ENCODE results near the gene RASA3. TPM values are rescaled to one million over a fixed set of nuclear protein-coding genes. Genes with fewer than 3 reads are reported as not detected.

The RASA3 gene
- total RNA-seq, 1 experiment from 2014 or later: 22.3 TPM

DNA sequence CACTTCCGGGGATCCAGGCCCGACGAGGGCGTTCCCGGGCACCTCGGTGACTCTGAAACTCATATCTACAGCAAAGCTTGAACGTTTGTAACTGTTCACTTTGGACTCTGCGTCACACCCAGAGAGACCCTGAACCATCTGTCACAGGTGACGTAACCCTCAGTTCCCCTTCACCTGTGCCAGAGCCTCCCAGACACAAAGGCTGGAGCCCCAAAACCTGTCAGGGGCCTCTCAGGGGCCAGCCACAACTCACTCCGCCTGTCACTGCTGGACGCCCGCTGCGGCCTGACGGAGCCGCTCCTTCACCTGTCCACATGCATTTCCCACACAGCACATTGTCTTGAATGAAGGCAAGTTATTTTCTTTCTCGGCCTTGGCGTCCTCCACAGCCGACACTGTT lies 8.0 kb downstream of the RASA3 start:
- Mint-ChIP-seq H3K36me3 (no peaks in the 10 kb centered on the region), H3K4me3 (no peak overlapping the region), H3K9me3 (no peaks in the 10 kb centered on the region), H3K27ac (peak overlapping the region; percentile 57), H3K27me3 (ENCODE audit: low read depth) (no peaks in the 10 kb centered on the region), H3K4me1 (peaks cover 44% of the 10 kb centered on the region)
- DNase-seq (ENCODE audit: low spot score): no peak
- ChIA-PET POLR2A (no interaction called here), CTCF (no interaction called here)
- no peak for ATAC-seq
- no peak for TF ChIP-seq GABPB1 (CRISPR knock-in tag; IDR thresholded peaks at IDR 0.05)
- TF ChIP-seq, protein P1, sequence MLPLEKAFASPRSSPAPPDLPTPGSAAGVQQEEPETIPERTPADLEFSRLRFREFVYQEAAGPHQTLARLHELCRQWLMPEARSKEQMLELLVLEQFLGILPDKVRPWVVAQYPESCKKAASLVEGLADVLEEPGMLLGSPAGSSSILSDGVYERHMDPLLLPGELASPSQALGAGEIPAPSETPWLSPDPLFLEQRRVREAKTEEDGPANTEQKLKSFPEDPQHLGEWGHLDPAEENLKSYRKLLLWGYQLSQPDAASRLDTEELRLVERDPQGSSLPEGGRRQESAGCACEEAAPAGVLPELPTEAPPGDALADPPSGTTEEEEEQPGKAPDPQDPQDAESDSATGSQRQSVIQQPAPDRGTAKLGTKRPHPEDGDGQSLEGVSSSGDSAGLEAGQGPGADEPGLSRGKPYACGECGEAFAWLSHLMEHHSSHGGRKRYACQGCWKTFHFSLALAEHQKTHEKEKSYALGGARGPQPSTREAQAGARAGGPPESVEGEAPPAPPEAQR (CRISPR knock-in tag; IDR thresholded peaks at IDR 0.05): no peak
- no peak for TF ChIP-seq OVOL2 (CRISPR knock-in tag; IDR thresholded peaks at IDR 0.05; ENCODE audit: borderline replicate concordance)

DNA sequence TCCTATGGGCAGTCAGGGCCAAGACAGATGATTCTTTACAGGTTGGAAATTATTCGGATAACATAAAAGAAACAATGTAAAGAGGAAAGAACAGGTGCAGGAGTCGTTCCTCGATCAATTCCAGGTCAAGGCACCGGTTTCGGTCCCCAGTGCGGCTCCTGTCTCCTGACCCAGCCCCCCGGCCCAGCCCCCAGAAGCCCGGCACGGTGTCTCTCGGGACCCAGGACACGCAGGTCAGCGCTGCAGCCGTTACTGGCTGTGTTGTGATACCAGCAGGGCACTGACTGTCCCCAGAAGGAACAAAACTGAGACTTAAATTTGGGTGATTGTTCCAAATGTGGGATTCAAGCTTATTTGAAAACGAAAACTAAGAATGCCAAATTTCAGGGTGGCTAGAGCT lies 8.5 kb downstream of the RASA3 start:
- H3K9me3 Mint-ChIP-seq: no peaks in the 10 kb centered on the region
- no peaks in the 10 kb centered on the region for H3K27me3 Mint-ChIP-seq (ENCODE audit: low read depth)
- TF ChIP-seq, protein P2, sequence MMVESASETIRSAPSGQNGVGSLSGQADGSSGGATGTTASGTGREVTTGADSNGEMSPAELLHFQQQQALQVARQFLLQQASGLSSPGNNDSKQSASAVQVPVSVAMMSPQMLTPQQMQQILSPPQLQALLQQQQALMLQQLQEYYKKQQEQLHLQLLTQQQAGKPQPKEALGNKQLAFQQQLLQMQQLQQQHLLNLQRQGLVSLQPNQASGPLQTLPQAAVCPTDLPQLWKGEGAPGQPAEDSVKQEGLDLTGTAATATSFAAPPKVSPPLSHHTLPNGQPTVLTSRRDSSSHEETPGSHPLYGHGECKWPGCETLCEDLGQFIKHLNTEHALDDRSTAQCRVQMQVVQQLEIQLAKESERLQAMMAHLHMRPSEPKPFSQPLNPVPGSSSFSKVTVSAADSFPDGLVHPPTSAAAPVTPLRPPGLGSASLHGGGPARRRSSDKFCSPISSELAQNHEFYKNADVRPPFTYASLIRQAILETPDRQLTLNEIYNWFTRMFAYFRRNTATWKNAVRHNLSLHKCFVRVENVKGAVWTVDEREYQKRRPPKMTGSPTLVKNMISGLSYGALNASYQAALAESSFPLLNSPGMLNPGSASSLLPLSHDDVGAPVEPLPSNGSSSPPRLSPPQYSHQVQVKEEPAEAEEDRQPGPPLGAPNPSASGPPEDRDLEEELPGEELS (CRISPR knock-in tag; IDR thresholded peaks at IDR 0.05): no peak
- TF ChIP-seq NR2C2 (CRISPR knock-in tag; IDR thresholded peaks at IDR 0.05) (no peak), SP1 (CRISPR knock-in tag; conservative IDR thresholded peaks at IDR 0.05) (no peak), FOXP1 (CRISPR knock-in tag; IDR thresholded peaks at IDR 0.05; ENCODE audit: borderline replicate concordance) (no peak), ZNF263 (CRISPR knock-in tag; IDR thresholded peaks at IDR 0.05; ENCODE audit: low read depth) (no peak), ETV6 (CRISPR knock-in tag; IDR thresholded peaks at IDR 0.05) (no peak), RORB (CRISPR knock-in tag; IDR thresholded peaks at IDR 0.05) (no peak), TEAD1 (CRISPR knock-in tag; IDR thresholded peaks at IDR 0.05) (no peak), ZNF423 (CRISPR knock-in tag; IDR thresholded peaks at IDR 0.05) (no peak), ZNF219 (CRISPR knock-in tag; IDR thresholded peaks at IDR 0.05; ENCODE audit: borderline replicate concordance) (no peak), TCF7 (CRISPR knock-in tag; IDR thresholded peaks at IDR 0.05; ENCODE audit: low read depth) (no peak), TP53 (CRISPR knock-in tag; IDR thresholded peaks at IDR 0.05) (no peak)
- TF ChIP-seq, protein P3, sequence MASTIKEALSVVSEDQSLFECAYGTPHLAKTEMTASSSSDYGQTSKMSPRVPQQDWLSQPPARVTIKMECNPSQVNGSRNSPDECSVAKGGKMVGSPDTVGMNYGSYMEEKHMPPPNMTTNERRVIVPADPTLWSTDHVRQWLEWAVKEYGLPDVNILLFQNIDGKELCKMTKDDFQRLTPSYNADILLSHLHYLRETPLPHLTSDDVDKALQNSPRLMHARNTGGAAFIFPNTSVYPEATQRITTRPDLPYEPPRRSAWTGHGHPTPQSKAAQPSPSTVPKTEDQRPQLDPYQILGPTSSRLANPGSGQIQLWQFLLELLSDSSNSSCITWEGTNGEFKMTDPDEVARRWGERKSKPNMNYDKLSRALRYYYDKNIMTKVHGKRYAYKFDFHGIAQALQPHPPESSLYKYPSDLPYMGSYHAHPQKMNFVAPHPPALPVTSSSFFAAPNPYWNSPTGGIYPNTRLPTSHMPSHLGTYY (CRISPR knock-in tag; IDR thresholded peaks at IDR 0.05): no peak
- TF ChIP-seq, protein P4, sequence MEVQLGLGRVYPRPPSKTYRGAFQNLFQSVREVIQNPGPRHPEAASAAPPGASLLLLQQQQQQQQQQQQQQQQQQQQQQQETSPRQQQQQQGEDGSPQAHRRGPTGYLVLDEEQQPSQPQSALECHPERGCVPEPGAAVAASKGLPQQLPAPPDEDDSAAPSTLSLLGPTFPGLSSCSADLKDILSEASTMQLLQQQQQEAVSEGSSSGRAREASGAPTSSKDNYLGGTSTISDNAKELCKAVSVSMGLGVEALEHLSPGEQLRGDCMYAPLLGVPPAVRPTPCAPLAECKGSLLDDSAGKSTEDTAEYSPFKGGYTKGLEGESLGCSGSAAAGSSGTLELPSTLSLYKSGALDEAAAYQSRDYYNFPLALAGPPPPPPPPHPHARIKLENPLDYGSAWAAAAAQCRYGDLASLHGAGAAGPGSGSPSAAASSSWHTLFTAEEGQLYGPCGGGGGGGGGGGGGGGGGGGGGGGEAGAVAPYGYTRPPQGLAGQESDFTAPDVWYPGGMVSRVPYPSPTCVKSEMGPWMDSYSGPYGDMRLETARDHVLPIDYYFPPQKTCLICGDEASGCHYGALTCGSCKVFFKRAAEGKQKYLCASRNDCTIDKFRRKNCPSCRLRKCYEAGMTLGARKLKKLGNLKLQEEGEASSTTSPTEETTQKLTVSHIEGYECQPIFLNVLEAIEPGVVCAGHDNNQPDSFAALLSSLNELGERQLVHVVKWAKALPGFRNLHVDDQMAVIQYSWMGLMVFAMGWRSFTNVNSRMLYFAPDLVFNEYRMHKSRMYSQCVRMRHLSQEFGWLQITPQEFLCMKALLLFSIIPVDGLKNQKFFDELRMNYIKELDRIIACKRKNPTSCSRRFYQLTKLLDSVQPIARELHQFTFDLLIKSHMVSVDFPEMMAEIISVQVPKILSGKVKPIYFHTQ (CRISPR knock-in tag; IDR thresholded peaks at IDR 0.05): no peak
- TF ChIP-seq, protein P5, sequence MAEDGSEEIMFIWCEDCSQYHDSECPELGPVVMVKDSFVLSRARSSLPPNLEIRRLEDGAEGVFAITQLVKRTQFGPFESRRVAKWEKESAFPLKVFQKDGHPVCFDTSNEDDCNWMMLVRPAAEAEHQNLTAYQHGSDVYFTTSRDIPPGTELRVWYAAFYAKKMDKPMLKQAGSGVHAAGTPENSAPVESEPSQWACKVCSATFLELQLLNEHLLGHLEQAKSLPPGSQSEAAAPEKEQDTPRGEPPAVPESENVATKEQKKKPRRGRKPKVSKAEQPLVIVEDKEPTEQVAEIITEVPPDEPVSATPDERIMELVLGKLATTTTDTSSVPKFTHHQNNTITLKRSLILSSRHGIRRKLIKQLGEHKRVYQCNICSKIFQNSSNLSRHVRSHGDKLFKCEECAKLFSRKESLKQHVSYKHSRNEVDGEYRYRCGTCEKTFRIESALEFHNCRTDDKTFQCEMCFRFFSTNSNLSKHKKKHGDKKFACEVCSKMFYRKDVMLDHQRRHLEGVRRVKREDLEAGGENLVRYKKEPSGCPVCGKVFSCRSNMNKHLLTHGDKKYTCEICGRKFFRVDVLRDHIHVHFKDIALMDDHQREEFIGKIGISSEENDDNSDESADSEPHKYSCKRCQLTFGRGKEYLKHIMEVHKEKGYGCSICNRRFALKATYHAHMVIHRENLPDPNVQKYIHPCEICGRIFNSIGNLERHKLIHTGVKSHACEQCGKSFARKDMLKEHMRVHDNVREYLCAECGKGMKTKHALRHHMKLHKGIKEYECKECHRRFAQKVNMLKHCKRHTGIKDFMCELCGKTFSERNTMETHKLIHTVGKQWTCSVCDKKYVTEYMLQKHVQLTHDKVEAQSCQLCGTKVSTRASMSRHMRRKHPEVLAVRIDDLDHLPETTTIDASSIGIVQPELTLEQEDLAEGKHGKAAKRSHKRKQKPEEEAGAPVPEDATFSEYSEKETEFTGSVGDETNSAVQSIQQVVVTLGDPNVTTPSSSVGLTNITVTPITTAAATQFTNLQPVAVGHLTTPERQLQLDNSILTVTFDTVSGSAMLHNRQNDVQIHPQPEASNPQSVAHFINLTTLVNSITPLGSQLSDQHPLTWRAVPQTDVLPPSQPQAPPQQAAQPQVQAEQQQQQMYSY (CRISPR knock-in tag; IDR thresholded peaks at IDR 0.05): no peak
- TF ChIP-seq, protein P6, sequence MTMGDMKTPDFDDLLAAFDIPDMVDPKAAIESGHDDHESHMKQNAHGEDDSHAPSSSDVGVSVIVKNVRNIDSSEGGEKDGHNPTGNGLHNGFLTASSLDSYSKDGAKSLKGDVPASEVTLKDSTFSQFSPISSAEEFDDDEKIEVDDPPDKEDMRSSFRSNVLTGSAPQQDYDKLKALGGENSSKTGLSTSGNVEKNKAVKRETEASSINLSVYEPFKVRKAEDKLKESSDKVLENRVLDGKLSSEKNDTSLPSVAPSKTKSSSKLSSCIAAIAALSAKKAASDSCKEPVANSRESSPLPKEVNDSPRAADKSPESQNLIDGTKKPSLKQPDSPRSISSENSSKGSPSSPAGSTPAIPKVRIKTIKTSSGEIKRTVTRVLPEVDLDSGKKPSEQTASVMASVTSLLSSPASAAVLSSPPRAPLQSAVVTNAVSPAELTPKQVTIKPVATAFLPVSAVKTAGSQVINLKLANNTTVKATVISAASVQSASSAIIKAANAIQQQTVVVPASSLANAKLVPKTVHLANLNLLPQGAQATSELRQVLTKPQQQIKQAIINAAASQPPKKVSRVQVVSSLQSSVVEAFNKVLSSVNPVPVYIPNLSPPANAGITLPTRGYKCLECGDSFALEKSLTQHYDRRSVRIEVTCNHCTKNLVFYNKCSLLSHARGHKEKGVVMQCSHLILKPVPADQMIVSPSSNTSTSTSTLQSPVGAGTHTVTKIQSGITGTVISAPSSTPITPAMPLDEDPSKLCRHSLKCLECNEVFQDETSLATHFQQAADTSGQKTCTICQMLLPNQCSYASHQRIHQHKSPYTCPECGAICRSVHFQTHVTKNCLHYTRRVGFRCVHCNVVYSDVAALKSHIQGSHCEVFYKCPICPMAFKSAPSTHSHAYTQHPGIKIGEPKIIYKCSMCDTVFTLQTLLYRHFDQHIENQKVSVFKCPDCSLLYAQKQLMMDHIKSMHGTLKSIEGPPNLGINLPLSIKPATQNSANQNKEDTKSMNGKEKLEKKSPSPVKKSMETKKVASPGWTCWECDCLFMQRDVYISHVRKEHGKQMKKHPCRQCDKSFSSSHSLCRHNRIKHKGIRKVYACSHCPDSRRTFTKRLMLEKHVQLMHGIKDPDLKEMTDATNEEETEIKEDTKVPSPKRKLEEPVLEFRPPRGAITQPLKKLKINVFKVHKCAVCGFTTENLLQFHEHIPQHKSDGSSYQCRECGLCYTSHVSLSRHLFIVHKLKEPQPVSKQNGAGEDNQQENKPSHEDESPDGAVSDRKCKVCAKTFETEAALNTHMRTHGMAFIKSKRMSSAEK (CRISPR knock-in tag; IDR thresholded peaks at IDR 0.05; ENCODE audit: borderline replicate concordance): no peak
- TF ChIP-seq, protein P7, sequence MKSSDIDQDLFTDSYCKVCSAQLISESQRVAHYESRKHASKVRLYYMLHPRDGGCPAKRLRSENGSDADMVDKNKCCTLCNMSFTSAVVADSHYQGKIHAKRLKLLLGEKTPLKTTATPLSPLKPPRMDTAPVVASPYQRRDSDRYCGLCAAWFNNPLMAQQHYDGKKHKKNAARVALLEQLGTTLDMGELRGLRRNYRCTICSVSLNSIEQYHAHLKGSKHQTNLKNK (CRISPR knock-in tag; IDR thresholded peaks at IDR 0.05): no peak

More for the DNA sequence above, 8.5 kb downstream of the RASA3 start:
- CTCF ChIA-PET: no interaction called here
- no peak for DNase-seq (ENCODE audit: low spot score)
- Mint-ChIP-seq H3K4me1 (peaks cover 43% of the 10 kb centered on the region), H3K36me3 (no peaks in the 10 kb centered on the region), H3K27ac (no peak overlapping the region), H3K4me3 (no peak overlapping the region)
- POLR2A ChIA-PET: no interaction called here
- no peak for ATAC-seq
